Adrenal gland (tissue), 5 donors: ENCODE measurements around the gene NCL.
"Not testable (repeated sequence)": the region's sequence is repeated elsewhere in the genome, so short reads cannot be mapped to it uniquely, and the experiment has no call there.

Experiments
- POLR2A ChIP-seq, 2 donors: fragments of 450-650 bp; IDR thresholded peaks; one replicate each; pipeline ENCODE4 v1.6.1; 2017; ENCODE audit warnings: antibody characterized with exemption in 2 of 2, mild to moderate bottlenecking in 2 of 2, moderate library complexity in 1 of 2
- TF ChIP-seq, protein P1 (sequence below), 6 experiments: fragments of 450-650 bp in 4 of 6; fragments of 200-600 bp in 2 of 6; sonication (generic) in 1 of 6; IDR thresholded peaks; 1 replicate in 5 of 6; 2 replicates in 1 of 6; pipeline versions ENCODE4 v1.5.1 to v1.8.0; 2016 to 2021; ENCODE audit warnings: antibody characterized with exemption in 6 of 6, mild to moderate bottlenecking in 2 of 6, moderate library complexity in 1 of 6
- donor health status: DM: no; HTN: no; CAD: no.

DNA sequence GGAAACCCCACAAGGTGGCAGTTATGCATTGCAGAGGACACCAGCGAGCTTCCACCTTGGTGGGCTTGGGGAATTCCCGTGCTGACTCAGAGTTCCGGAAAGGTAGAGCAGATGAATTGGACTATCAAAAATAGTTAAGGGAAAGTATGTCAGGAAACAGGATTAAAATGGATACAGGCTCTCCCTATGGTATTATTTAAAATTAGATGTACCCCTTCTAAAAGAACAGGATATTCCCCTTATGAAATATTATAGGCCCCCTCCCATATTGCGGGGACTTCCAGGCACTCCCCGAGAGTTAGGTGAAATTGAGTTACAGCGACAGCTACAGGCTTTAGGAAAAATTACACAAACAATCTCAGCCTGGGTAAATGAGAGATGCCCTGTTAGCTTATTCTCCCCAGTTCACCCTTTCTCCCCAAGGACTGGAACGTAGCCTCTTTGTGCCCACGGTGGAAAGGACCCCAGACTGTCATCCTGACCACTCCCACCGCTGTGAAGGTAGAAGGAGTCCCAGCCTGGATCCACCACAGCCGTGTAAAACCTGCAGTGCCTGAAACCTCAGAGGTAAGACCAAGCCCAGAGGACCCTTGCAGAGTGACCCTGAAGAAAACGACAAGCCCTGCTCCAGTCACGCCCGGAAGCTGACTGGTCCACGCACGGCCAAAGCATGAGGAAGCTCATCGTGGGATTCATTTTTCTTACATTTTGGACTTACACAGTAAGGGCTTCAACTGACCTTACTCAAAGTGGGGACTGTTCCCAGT, 58.5 kb downstream of the NCL start:
- not testable (repeated sequence) for TF ChIP-seq POLR2A (IDR thresholded peaks at IDR 0.05)
- TF ChIP-seq, protein P1, sequence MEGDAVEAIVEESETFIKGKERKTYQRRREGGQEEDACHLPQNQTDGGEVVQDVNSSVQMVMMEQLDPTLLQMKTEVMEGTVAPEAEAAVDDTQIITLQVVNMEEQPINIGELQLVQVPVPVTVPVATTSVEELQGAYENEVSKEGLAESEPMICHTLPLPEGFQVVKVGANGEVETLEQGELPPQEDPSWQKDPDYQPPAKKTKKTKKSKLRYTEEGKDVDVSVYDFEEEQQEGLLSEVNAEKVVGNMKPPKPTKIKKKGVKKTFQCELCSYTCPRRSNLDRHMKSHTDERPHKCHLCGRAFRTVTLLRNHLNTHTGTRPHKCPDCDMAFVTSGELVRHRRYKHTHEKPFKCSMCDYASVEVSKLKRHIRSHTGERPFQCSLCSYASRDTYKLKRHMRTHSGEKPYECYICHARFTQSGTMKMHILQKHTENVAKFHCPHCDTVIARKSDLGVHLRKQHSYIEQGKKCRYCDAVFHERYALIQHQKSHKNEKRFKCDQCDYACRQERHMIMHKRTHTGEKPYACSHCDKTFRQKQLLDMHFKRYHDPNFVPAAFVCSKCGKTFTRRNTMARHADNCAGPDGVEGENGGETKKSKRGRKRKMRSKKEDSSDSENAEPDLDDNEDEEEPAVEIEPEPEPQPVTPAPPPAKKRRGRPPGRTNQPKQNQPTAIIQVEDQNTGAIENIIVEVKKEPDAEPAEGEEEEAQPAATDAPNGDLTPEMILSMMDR (IDR thresholded peaks at IDR 0.05), result peak; percentile 39 to 70 (median 60)
